Kidney (tissue), 14 donors: ENCODE measurements around the gene HRK. TPM values are rescaled to one million over a fixed set of nuclear protein-coding genes. Genes with fewer than 3 reads are reported as not detected.

ENCODE experiments used
- DNase-seq, 5 donors: peaks; one replicate each; pipeline ENCODE4 v3.0.0-alpha.2; 2013 to 2020
- FAIRE-seq: peaks from 2 replicates; lab custom pipeline; 2012; peaks lifted over from hg19 to GRCh38; lab: Jason Lieb, UNC
- H3K27ac ChIP-seq, 2 donors: one replicate each; pipeline ENCODE4 v1.7.0; 2013; ENCODE audit warnings: low read depth in 2 of 2, low read length in 2 of 2, inconsistent platforms in 1 of 2
- H3K27me3 ChIP-seq: one replicate; pipeline ENCODE4 v1.7.1; 2013; ENCODE audit warnings: low read length, inconsistent platforms; ENCODE audit not compliant: control insufficient read depth, insufficient read depth
- H3K36me3 ChIP-seq, 3 donors: one replicate each; pipeline versions ENCODE4 v1.7.0 to v1.7.1; 2013; ENCODE audit warnings: low read length in 3 of 3, control low read depth in 1 of 3, inconsistent platforms in 1 of 3; ENCODE audit not compliant: insufficient read depth in 3 of 3, control insufficient read depth in 2 of 3
- H3K4me1 ChIP-seq, 3 donors: one replicate each; pipeline versions ENCODE4 v1.7.0 to v1.7.1; 2013; ENCODE audit warnings: low read length in 3 of 3, inconsistent platforms in 1 of 3, low read depth in 1 of 3; ENCODE audit not compliant: control insufficient read depth in 2 of 3, insufficient read depth in 2 of 3
- H3K4me3 ChIP-seq, 3 donors: one replicate each; pipeline versions ENCODE4 v1.7.0 to v1.8.1; 2013; ENCODE audit warnings: low read length in 3 of 3, control low read depth in 1 of 3, inconsistent platforms in 1 of 3
- H3K9ac ChIP-seq, 3 donors: one replicate each; pipeline versions ENCODE4 v1.7.0 to v1.7.1; 2013; ENCODE audit warnings: low read length in 3 of 3, control low read depth in 1 of 3, inconsistent platforms in 1 of 3
- H3K9me3 ChIP-seq, 3 donors: one replicate each; pipeline versions ENCODE4 v1.7.0 to v1.7.1; 2013; ENCODE audit warnings: low read length in 3 of 3, control low read depth in 1 of 3, inconsistent platforms in 1 of 3; ENCODE audit not compliant: control insufficient read depth in 2 of 3, insufficient read depth in 1 of 3
- intact Hi-C: fragments of 100-400 bp; cut with DNase I; formaldehyde crosslinking; loops from one replicate; pipeline ENCODE4 v1.11.1; 2022
- polyA plus RNA-seq: library from polyadenylated mRNA; stranded (reverse); fragments of 350-450 nt; fragmentation: Illumina TruSeq; extraction: RNeasy Lipid Tissue Mini Kit (QIAGEN cat#74804); gene quantifications from one replicate; pipeline ENCODE4 v1.2.3, GENCODE V29; 2014; ENCODE audit warnings: low read depth, low replicate concordance; ENCODE audit not compliant: insufficient read depth
- total RNA-seq: library from RNA; stranded (reverse); fragmentation: NEBNext Ultra II Directional; extraction: Animal tissue kit (Norgen Biotek cat#: 25700); gene quantifications from one replicate; pipeline ENCODE4 v1.2.1, GENCODE V29; 2021
- TF ChIP-seq, protein P1 (sequence below): IDR thresholded peaks from 3 replicates; pipeline ENCODE4 v1.5.1; 2012; ENCODE audit warnings: mild to moderate bottlenecking, moderate library complexity, borderline replicate concordance; ENCODE audit not compliant: insufficient read depth; ENCODE audit errors: extremely low read depth
- donor health status: control.
- donor health status: control.
- donor health status: control.
- donor health status: control.
- donor health status: control.
- donor health status: DM: yes; HTN: yes; CAD: no.
- donor health status: Normal renal cell carcinoma (clear cell type).

Gene HRK
- total and polyA plus RNA-seq, 2 donors from 2014 or later, result 5.0 TPM; not detected in 1

DNA sequence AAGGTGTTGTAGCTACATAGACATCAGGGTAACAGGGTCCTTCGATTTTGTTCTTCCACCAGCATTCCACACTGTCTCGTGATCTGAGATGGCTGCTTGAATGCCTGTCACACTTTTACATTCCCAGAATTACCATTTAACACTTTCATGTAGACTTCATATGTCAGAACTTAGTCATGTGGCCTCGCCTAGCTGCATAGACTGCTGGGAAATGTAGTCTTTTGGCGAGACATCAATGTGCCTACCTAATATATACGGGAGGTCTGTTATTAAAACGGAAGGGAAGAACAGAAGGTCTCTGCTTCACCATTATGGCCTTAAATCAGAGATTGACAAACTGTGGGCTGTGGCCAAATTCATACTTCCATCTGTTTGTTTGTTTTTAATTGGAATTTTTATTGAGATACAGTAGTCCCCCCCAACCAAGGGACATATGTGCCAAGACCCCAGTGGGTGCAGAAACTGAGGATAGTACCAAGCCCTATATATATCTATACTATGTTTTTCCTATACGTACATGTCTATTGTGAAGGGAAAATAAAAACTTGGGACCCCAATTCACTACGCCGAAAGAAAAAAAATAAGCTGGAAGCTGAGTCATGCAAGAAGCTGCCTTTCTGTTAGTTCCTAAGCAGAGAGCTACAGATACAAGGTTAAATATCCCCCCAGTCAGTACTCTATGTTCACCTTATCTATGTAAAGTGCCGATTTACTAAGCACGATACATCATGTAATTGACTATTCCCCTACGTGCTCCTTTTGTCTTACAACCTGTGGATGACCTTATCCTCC, 11.3 kb upstream of the HRK start:
- DNase-seq (no peak), FAIRE-seq (no peak)
- Histone ChIP-seq H3K4me3 (no peak overlapping the region), H3K9me3 (no peaks in the 10 kb centered on the region), H3K4me1 (no peaks in the 10 kb centered on the region), H3K36me3 (no peaks in the 10 kb centered on the region), H3K27ac (no peak overlapping the region), H3K27me3 (no peaks in the 10 kb centered on the region), H3K9ac (no peak overlapping the region)
- intact Hi-C loops, result no loop called here
- TF ChIP-seq, protein P1, sequence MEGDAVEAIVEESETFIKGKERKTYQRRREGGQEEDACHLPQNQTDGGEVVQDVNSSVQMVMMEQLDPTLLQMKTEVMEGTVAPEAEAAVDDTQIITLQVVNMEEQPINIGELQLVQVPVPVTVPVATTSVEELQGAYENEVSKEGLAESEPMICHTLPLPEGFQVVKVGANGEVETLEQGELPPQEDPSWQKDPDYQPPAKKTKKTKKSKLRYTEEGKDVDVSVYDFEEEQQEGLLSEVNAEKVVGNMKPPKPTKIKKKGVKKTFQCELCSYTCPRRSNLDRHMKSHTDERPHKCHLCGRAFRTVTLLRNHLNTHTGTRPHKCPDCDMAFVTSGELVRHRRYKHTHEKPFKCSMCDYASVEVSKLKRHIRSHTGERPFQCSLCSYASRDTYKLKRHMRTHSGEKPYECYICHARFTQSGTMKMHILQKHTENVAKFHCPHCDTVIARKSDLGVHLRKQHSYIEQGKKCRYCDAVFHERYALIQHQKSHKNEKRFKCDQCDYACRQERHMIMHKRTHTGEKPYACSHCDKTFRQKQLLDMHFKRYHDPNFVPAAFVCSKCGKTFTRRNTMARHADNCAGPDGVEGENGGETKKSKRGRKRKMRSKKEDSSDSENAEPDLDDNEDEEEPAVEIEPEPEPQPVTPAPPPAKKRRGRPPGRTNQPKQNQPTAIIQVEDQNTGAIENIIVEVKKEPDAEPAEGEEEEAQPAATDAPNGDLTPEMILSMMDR, result no peak

GRCh38 chr12:116891019-116891418, 9.8 kb upstream of the HRK start:
- H3K27ac ChIP-seq, result no peak overlapping the region
- H3K4me3 ChIP-seq, result no peak overlapping the region
- H3K36me3 ChIP-seq, result no peaks in the 10 kb centered on the region
- H3K4me1 ChIP-seq, result no peaks in the 10 kb centered on the region
- no peaks in the 10 kb centered on the region for H3K27me3 ChIP-seq
- no peak for DNase-seq
- H3K9me3 ChIP-seq, result no peaks in the 10 kb centered on the region
- TF ChIP-seq, protein P1, result no peak
- intact Hi-C loops, result no loop called here
- no peak overlapping the region for H3K9ac ChIP-seq
- FAIRE-seq, result no peak

DNA sequence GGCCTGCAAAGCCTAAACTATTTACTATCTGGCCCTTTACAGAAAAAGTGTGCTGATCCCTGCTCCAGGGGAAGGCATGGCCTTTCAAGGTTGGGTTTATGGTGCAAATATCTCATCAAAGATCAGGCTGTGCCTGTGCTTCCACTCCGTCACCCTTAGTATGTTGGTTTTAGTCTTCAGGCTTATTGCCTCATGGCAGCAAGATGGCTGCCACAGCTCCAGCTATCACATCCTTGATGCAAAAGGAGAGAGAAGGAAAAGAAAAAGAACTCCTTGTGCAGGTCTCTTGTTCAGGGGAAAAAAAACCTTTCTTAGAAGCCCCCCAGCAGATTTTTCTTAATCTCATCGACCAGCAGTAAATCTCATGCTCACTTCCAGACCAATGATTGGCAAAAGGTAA, 9.1 kb upstream of the HRK start:
- H3K4me1 ChIP-seq, result no peaks in the 10 kb centered on the region
- TF ChIP-seq, protein P1, result no peak
- H3K4me3 ChIP-seq, result no peak overlapping the region
- DNase-seq (no peak), FAIRE-seq (no peak)
- H3K9me3 ChIP-seq, result no peaks in the 10 kb centered on the region
- H3K27ac ChIP-seq, result no peak overlapping the region
- intact Hi-C loops, result no loop called here
- H3K27me3 ChIP-seq, result no peaks in the 10 kb centered on the region
- no peaks in the 10 kb centered on the region for H3K36me3 ChIP-seq
- no peak overlapping the region for H3K9ac ChIP-seq
